GM19025 (cell line): ENCODE results near the gene LITAF.
"Not testable (repeated sequence)": the region's sequence is repeated elsewhere in the genome, so short reads cannot be mapped to it uniquely, and the experiment has no call there.

Source experiments
- ATAC-seq: cut with Tn5 transposase; IDR thresholded peaks from one replicate; pipeline ENCODE4 v1.9.1; 2021; ENCODE audit warnings: mild to moderate bottlenecking, low read depth, moderate library complexity; ENCODE audit not compliant: unreplicated experiment

LITAF gene

GRCh38 chr16:11580451-11581086 is 6.2 kb downstream of the LITAF start:
- ATAC-seq: no peak

- not testable (repeated sequence) for ATAC-seq
Measured at GRCh38 chr16:11577290-11577660, 9.4 kb downstream of the LITAF start.

DNA sequence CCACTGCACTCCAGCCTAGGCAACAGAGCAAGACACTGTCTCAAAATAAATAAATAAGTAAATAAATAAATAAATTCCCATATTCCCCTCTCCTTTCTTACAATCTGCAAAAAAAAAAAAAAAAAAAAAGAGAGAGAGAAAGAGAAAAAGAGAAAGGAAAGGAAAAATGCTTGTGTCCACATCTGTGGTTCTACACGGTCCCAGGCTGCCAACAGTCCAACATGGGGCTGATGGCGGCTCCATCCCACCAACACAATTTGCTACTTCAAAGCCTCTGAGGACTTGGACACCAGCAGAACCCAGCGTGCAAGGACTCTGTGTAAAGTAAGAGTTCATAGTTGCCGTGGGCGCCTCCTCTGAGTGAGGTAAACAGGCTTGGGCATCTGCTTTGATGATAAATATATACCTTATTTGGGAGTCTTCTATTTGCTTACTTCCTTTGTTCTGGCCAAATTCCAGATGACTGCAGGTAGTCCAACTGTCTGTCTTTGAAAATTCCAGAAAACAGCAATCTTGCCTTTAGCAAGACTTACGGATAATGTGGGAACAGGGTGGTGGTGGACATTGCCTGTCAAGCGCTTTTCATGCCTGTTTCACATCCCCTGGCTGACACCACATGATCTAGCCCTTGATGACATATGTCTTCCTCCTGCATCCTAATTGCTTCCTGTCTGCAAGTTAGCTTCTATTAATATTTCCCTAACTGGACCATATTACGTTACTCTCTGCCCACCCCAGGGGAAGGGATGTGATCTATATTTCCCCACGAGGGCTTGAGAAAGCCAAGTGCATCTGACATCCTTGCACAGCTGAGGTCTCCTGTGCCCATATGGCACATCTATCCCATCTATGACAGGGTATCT is 10.1 kb downstream of the LITAF start:
- peak; percentile 57 for ATAC-seq

GRCh38 chr16:11575223-11575589 is 11.5 kb downstream of the LITAF start:
- ATAC-seq: no peak

- ATAC-seq: no peak
Measured at GRCh38 chr16:11572301-11572995, 14.3 kb downstream of the LITAF start.

DNA sequence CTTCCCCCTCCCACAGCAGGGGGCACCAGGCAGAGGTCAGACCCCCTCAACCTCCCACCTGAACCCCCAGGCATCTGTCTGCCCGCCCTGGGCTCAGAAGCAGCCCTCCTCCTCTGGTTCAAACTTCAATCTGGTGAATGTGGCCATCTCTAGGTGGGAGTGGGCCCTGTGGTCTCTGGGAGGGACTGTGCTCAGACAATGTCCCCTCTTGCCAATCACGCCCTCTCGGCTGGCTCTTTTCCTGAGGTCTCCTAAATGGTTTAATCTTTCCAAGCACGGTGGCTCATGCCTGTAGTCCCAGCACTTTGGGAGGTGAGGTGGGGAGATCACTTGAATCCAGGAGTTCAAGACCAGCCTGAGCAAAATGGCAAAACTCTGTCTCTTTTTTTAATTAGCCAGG is 15.2 kb downstream of the LITAF start:
- no peak for ATAC-seq

- no peak for ATAC-seq
Measured at GRCh38 chr16:11570806-11571205, 15.9 kb downstream of the LITAF start.

GRCh38 chr16:11570258-11570657 is 16.5 kb downstream of the LITAF start:
- no peak for ATAC-seq

DNA sequence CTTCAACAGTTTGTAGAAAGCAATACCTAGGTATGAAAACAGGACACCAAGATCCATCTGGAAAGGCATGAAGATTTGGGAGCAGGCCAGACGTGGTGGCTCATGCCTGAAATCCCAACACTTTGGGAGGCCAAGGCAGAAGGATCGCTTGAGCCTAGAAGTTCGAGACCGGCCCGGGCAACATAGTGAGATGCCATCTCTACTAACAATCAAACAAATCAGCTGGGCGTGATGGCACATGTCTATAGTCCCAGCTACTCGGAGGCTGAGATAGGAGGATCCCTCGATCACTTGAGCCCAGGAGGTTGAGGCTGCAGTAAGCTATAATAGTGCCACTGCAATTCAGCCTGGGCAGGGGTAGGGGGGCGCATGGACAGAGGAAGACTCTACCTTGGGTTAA is 20.3 kb downstream of the LITAF start:
- no peak for ATAC-seq

DNA sequence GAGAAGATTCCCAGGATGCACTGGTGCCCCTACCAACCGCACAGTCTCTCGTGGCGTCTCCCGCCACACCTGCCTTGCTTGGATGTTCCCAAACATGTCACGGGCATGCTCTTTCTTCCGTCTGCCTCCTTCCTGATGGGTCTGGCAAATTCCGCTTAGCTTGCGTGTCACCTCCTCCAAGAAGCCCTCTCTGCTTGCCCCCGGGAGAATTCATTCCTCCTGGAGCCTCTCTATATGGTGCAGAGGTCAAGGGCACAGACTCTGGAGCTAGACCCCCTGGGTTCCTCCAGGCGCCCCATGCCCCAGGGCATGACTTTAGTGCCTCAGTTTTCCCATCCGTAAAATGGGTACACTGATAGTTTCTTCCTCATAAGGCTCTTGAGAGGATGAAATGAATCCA is 21.1 kb downstream of the LITAF start:
- no peak for ATAC-seq

GRCh38 chr16:11564046-11564926 is 22.4 kb downstream of the LITAF start:
- no peak for ATAC-seq

DNA sequence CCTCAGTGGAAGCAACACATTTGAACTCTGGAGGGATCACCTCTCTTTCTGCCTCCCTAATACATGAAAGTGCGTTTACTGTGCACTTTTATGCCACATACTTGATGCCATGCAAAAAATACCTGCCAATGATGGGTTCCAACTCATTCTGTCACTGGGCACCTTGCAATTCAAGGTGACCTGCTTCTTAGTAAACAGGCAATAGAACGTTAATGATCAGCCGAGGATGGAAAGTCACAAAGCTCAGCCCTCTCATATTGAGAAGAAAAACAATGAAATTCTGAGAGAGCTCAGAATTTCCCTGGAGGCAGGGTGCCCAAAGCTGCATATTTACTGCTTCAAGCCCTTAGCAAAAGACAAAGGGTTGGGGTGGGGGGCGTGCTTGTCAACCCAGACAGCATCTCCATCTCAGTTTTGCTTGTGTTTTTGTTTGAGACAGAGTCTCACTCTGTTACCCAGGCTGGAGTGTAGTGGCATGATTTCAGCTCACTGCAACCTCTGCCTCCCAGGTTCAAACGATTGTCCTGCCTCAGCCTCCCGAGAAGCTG is 23.2 kb downstream of the LITAF start:
- no peak for ATAC-seq

- no peak for ATAC-seq
Measured at GRCh38 chr16:11562941-11563340, 23.8 kb downstream of the LITAF start.

GRCh38 chr16:11562411-11562810 is 24.3 kb downstream of the LITAF start:
- ATAC-seq: no peak

DNA sequence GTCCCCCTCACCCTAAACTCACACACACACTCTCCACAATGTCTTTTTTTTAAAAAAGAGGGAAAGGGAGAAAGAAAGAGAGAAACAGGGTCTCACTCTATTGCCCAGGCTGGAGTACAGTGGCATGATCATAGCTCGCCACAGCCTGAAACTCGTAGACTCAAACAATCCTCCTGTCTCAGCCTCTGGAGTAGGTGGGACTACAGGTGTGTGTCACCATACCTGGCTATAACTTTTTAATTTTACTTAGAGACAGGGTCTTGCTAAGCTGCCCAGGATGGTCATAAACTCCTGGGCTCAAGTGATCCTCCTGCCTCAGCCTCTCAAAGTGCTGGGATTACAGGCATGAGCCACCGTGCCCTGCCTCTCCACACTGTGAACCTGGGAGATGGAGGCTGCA is 24.9 kb downstream of the LITAF start:
- ATAC-seq: no peak

DNA sequence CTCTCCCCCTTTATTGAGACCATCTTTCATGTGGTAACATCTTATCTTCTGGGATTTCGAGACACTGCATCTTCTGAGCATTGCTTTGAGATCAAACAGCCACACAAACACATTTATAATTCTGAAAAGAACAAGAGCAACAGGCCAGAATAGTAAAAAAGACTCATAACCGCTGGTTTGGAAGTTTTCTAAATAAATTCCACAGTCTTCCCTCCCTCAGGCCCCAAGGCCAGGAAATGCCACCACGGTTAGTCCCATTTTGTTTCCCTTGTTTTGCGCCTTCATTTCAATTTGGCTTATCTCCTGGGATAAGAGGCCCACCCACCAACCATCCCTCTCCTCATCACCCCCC is 25.3 kb downstream of the LITAF start:
- no peak for ATAC-seq

DNA sequence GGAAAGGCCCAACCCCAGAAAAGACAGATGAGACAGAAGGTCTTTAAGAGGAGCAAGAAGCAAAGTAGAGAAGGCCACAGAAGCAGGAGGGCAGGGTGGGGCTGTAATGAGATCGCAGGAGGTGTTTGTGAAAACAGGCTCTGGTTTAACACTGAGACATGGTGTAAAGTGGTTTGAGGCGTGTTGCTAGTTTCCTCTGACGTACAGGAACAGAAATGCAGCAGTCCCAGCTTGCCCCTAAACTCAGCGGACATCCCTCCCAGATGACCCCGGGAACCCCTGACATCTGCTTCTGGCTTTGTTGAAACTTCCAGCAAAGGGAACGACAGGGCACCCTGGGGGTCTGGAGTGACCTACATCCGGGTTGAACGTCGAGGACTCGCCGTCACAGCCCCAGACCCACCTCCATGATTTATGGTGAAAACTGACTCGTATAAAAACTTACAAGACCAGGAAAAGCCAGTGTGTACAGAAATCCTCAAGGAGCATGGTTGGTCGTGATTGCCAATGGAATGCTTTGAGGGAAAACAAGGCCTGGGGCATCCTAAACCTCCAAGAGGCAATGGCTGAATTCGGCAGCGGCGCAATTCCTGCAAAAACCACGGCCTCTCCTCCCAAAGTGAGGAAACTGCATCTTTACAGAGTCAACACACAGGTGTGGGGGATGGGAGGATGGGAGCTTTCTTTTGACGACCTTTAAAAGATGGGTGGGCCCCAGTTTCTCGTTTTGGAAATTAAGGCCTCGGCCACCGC is 25.8 kb downstream of the LITAF start:
- ATAC-seq: no peak

- ATAC-seq: not testable (repeated sequence)
Measured at GRCh38 chr16:11558308-11558823, 28.4 kb downstream of the LITAF start.

DNA sequence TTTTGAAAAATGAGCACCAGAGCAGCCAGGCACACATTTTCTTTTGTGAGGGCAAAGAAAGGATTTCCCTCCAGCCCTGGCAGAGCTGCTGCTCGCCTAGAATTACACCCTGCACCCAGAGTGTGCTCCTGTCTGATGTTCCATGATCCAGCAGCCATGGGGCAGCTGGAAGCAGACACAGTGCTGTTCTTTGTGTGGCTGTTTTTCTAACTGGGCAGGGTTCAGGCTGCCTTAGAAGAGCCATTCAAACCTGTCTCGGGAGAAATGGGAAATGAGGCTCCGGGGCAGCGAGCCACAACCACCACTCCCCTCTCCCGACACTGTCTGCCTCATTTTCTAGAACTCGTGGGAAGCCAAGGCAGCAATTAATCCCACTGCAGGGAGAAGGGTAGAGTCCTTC is 28.9 kb downstream of the LITAF start:
- no peak for ATAC-seq
